NCI-H1105 (cell line): ENCODE results near the gene DNER.
"Not testable (repeated sequence)": the region's sequence is repeated elsewhere in the genome, so short reads cannot be mapped to it uniquely, and the experiment has no call there.

Experiments
- DNase-seq: peaks from one replicate; lab custom pipeline; 2025; lab: John Stamatoyannopoulos, UW

Gene DNER

DNA sequence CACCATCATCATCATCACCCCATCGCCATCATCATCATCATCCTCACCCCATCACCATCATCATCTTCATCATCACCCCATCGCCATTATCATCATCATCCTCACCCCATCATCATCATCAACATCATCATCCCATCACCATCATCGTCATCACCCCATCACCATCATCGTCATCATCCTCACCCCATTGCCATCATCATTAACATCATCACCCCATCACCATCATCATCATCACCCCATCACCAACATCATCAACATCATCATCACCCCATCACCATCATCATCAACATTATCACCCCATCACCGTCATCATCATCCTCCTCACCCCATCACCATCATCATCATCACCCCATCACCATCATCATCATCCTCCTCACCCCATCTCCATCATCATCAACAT lies 151.0 kb downstream of the DNER start:
- DNase-seq = no peak

DNA sequence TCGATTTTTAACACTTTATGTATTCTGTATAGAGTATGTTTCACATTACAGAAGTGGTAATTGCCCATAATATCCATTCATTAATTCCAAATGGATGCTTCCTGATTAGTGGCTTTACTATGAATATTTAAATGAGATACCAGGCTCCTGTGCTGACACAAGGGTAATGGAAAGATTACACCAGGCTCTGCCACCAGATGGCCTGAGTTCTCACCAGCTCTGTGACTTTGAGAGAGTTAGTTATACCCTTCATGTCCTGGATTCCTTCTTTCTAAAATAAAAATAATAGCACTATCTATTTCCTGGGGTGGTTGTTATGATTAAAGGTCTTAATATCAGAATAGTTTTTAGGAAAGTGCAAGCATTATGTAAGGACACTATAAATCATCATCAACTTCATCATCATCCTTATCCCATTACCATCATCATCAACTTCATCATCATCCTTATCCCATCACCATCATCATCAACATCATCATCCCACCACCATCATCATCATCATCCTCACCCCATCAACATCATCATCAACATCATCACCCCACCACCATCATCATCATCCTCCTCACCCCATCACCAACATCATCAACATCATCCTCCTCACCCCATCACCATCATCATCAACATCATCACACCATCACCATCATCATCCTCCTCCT lies 151.8 kb downstream of the DNER start:
- no peak for DNase-seq

DNA sequence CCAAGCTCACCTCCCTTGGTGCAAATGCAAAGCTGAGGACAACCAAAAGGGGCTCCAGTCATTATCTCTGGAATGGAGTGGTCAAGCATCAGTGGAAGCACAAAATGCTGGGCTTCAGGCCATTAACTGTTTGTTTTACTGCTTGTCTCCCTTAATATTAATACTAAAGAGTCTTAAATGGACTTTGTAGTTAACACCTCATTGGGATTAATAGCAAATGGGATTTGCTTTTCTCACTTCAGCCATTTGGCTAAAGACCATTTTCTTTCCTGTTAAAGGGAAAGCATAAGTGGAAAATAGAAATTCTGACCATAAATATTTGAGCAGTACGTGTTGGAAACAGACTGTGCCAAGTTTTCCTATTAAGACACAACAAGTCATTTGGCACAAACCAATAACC lies 154.4 kb downstream of the DNER start:
- no peak for DNase-seq

DNA sequence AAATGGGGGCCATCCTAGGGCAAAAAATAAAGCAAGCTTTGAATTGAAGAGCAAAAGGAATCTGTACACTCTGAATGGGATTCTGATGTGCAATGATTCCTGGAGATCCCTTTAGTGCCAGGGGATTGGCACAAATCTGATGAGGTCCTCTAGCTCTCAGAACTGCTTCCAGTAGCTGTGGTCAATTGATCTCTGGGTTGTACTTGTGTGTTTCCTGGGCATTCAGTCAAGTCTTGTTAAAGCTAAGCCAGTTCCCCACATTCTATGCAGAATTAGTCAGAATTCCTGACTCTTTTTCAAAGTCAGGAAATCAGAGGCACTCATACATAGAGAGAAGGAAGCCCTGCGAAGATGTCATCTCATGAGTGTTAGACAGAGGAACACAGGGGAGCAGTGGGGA lies 161.3 kb downstream of the DNER start:
- no peak for DNase-seq

DNA sequence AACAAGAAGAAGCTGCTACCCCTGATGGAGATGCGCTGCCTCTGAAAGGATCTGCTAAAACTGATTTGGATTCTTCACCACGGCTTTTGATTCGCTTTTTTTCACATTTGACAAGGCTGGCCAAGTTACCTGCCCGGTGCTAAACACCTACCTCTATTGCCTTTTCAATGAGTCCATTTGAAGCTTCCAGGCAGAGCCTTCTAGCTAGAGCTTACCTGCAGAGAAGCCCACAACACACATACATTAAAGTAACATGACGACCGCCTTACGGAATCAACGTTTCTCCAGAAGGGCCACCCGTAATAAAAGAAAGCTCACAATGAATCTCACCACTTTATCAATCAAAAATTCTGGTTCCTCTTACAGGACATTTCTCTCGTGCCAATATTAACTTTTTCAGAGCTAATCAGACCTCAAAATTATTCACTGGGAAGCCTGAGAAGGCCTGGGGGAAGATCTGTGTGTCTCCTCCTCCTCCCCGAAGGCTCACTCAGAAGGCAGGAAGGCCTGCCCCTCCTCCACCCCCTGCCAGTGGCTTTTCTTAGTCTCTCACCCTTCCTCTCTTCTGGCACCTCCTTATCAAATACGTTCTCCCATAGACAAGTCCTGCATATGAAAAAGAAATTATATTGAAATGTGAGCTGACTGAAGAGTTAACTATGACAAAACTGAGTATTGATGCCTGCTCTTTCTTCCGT lies 171.0 kb downstream of the DNER start:
- no peak for DNase-seq

DNA sequence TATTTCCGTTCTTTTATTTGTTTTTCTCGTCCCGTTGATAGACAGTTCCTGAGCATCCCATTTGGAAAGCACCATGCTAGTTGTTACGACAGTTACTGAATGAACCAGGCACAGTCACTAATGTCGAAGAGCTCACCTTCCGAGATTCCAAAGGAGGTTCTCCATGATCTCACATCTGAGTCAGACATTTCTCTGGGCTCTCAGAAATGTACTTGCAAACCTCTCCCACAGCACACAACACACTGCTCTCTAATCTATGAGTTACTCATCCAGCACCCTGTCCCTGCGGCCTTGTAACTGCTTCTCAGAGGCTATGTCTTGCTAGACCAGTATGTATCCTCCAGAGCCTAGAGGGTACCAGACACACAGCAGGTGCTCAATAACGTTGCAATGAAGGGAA lies 174.7 kb downstream of the DNER start:
- no peak for DNase-seq

DNA sequence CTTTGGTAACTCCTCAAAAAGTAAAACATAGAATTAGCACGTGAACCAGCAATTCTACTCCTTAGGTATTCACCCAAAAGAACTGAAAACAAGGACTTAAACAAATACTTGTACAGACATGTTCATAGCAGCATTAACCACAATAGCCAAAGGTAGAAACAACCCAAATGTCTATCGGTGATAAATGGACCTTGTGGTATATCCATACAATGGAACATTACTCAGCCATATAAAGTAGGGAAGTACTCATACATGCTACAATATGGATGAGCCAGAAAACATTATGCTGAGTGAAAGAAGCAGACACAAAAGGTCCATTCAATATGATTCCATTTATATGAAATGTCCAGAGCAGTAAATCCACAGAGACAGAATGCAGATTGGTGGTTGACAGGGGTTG lies 182.8 kb downstream of the DNER start:
- DNase-seq = no peak

DNA sequence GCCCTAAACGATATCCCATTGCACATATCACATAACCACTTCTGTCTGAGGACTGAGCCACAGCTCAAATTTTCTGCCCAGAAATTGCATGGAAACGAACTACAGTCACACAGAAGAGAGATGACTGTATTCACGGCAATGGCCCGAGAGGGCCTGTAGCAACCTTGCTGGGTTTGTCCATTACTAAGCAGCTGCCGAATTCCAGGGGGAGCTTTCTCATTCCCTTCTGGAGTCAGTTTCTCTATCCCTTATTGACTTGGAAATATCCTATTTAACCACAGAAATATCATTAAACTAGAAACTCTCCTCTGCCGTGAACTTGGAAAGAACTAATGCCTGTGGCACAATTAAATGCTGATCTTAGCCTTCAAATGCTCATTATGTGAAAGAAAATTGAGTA lies 183.9 kb downstream of the DNER start:
- DNase-seq = no peak

DNA sequence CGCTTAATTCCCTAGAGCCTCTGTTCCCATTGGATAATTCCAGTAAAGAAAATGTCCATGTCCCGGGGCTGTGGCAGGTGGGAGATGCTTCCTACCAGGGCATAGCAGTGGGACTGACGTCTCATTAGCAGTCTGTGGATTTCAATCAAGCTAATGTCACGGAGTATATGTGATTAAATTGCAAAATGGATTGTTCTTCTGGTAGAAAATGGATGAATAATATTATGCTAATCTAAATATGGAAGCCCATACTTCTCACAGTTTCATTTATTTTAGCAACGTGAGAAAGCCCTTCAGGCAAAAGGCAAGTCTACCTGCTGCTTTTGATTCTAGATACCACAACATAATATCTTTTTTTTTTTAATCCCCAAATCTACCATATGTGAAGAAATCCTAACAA lies 185.5 kb downstream of the DNER start:
- no peak for DNase-seq

DNA sequence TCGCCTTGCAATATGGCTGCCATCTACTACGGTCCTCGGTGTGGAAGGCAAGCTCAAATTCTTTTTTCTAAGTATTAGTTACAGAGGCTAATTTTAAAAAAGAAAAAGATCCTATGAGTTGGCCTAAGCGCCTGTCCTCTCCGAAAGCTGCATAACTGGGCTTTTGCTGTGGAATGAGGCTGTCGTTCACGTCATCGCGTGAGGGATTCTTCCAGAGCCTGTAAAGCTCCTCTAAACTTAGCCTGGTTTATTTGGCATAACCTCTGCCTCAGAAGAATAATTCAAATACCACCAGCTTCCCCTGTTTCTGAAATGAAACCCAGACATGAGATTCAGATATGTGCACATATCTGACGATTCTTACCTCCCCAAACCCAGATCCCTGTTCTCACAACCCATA lies 187.4 kb downstream of the DNER start:
- no peak for DNase-seq

DNA sequence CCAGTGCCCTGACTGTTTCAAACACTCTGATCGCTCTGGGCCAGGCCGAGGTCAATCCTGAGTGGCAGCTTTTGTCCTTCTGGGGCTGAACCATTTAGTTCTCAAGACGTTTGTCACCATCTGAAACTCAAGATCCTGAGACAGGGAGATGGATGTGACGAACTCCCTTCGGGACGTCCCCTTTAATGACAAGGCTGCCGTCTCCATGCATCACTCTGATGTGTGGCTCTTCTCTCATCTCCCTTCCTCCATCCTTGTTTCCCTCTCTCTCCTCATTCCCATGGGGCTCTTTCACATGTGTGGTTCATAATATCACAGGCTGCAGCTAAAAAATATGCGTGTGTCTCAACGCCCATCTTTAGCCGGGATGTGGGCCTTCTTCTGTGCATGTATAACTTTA lies 189.6 kb downstream of the DNER start:
- DNase-seq = no peak

DNA sequence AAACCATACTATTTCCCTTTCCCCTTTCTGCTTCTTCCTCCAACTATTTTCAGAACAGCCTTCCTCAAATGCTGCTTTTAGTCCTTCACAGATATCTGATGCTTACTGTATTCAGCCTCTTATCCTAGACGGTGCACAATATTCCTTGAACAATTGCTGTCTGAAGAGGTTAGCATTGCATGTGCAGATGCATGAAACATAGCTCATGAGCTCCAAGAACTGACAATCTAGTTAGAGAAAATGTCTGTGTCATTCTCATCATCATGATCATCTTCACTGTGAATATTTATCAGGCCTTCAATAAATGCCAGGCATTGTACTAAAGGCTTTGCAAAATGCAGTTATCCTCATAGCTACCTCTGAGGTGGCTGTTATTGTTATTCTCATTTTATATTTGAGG lies 190.7 kb downstream of the DNER start:
- DNase-seq = no peak

DNA sequence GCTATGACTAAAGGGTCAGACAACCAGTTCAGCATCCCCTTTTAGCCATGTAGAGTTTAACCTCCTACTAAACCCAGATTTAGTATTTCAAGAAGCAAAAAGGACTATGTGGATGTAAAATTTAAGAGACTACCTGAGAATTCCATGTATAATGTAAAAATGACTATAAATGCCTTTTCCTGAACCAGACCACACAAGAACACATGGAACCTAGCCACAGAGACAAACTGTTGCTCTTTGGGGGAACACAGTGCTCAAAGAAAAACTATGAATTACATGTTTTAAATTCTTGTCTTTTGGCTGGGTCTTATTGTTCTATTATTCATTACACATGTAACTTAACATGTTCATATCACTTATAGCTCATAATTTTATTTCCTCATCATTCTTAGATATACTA lies 192.8 kb downstream of the DNER start:
- no peak for DNase-seq

DNA sequence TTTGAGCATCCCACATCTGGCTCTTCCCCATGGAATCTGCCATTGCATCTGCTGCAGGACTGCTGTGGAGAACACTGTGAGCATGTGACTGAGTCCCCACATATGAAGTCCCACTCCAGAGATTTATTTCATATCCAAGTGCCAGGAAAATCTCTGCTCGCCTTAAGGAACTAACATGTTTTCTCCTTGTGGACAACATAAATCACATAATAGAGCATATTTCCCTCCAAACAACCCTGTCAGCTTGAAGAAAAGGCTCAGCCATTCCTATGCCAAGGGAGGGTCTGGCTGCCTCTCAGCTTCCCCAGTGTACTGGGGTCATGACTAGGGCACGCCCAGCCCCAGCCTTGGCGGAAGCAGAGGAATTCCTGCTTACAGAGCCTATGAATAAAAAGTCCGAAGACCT lies 193.7 kb downstream of the DNER start:
- DNase-seq = no peak

DNA sequence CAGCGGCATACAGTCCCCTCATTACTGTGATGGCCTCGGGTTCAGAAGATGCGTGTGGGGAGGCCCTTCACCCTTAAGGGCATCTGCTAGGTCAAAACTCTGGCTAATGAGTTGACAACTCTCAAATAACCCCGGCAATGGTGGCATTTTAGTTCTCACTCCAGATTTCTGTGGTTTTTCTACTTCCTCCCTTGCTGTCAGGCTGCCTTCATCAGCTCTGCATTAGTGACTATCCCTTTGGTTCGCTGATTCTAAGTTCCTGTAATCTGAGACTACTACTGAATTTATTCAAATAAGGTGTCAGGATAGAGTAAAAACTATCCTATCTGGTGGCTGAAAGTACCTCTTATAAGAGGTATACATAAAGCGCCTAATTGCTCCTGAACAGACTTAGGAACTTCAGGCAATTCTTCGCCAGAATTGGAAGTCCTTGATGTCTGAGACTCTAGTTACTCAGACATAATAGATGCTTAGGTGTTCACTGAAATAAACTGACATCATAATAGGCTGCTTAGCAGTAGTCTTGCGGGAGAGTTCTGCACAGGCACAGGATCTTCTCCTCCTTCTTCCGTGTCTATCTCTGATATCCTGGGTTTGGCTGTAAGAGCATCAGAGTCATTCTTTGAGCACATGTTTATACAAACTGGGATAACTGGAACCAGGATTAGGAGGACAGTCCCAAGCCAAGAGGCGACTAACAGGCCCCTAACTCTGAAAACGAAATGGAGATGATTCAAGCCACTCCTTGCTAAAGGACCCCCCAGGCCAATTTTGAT lies 194.5 kb downstream of the DNER start:
- no peak for DNase-seq

DNA sequence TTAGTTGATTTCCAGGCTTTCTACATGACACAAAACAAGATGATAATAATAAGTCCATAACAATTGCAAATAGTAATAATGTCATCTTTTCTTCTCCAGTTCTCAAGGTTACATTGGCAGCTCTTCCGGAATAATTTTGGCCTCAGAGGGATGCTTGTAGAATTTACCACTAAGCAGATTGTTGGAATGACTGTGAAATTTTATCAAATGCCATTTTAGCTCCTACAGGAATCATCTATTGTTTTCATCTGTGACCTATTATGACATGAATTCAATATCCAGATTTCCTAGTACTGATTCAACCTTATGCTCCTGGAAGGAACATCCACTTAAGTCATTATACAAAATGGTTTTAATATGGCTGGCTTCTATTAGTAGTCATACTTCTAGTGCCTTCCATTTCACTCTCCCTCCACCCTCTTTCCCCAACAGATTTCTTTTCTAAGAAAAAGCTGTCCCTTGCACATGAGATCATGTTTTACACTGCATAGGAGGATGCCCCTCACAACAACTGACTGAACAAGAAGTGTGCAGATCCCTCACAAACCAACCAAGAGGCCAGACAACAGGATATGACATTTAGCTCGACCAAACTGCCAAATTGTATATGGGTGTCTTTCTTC lies 200.0 kb downstream of the DNER start:
- no peak for DNase-seq

DNA sequence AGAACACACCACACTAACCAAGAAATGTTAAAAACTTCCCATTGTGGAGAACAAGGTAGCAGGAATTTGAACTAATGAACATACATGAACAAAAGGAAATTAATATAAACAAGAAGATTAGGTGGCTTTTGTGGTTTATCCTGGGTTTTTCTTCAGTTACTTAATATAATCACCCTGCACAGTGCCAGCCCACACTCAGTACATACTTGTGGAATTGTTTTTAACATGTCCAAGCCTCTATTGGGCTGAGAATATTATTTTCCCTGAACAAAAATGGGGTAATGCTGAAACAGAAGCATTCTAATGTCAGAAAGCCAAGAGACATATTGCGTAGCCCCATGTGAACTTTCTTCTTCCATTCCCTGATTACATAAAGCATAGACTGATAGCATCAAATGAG lies 202.8 kb downstream of the DNER start:
- DNase-seq = no peak

DNA sequence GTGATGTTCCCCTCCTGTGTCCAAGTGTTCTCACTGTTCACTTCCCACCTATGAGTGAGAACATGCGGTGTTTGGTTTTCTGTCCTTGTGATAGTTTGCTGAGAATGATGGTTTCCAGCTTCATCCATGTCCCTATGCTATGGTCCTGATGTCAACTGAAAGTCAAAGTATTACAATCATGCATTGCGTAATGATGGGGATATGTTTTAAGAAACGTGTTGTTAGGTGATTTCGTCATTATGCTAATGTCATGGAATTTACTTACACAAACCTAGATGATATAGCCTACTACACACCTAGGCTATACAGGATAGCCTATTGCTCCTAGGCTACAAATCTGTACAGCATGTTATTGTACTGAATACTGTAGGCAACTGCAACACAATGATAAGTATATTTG lies 207.7 kb downstream of the DNER start:
- not testable (repeated sequence) for DNase-seq

DNA sequence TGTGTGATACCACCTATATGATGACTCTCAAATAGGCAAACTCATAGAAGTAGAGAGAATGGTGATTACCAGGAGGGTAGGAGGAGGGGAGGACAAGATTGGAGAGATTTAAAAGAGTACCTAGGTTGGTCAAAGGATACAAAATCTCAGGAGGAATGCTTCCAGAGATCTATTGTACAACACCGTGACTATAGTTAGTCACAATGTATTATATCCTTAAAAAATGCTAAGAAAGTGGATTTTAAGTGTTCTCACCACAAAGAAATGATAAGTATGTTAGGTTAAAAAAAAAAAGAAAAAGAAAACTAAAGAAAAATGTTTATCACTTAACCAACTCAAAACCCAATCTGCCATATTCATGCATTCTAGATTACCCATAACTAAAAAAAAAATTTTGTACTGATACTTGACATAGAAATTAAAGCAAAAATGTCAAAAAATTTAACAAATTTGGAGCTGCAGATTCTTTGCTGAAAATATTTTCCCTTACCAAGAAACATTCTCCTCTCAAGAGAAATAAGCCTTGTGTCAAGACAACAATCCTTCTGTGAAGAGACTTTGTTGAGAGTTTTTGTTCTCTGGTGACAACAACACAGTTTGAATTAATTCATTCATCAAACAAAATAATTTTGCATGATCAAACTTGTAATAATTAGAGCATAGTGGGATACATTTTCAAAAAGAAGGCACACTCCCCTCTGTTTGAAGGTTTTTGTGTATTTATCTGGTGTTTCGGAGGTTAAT lies 213.1 kb downstream of the DNER start:
- no peak for DNase-seq

DNA sequence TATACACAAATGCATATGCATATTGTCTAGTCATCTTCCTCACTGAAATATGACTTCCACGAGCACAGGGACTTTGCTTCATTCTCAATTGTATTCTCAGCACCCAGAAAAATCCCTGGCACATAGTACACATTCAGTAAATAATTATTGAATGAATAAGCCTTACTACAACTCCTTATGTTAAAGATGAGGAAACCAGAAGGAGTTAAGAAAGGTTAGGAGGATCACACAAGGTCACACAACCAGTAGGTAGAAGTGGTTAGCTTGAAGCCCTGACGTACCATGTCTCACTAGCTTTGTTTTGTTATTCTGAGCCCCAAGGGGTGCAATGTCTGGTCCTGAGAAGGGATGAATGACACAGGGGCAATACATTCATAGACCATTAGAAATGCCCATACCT lies 222.3 kb downstream of the DNER start:
- DNase-seq = no peak

DNA sequence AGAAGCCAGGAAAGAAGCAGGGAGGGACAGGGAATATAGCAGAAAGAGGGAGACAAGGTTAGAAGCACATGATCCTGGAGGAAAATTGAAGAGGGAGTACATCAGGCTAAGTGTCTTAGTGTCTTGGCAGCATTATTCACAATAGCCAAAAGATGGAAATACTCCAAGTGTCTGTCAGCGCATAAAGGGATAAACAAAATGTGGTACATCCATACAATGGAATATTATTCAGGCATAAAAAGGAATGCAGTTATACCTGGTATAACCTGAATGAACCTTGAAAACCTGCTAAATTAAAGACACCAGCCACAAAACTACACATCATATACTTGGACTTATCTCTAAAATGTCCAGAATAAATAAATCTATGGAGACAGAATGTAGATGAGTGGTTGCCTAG lies 224.2 kb downstream of the DNER start:
- no peak for DNase-seq

DNA sequence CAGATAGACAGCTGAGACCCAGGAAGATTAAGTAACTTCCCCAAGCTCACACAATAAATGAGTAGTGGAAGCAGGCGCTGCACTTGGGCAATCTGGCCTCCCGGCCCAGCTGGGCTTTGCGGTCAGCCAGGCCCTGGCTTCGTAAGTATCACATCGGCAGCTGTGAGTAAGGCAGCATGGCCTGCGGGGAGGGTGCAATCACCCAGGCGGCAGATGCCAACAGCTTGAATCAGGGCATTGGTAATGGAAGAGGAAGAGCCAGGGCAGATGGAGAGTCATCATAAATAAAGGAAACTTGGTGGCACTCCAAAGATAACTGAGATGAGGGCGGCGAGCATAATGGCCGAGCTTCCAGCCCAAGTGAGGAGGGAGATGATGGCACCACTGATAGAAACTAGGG lies 225.3 kb downstream of the DNER start:
- no peak for DNase-seq
